Ureter (tissue), 1 donor: ENCODE measurements around the gene ZNF274. TPM values are rescaled to one million over a fixed set of nuclear protein-coding genes. Genes with fewer than 3 reads are reported as not detected.
"Not testable (repeated sequence)": the region's sequence is repeated elsewhere in the genome, so short reads cannot be mapped to it uniquely, and the experiment has no call there.

Source experiments
- DNase-seq: peaks from one replicate; pipeline ENCODE4 v3.0.0-alpha.2; 2020; ENCODE audit warnings: low spot score
- total RNA-seq: library from RNA; stranded (reverse); gene quantifications from one replicate; pipeline ENCODE4 v1.2.4, GENCODE V29; 2023
- donor health status: DM: yes; HTN: yes; CAD: no.

Gene ZNF274
- total RNA-seq, 1 donor from 2014 or later, result 29.7 TPM

- DNase-seq, result no peak
These were observed 29.6 kb downstream of the ZNF274 start for GRCh38 chr19:58212336-58213074.

- no peak for DNase-seq
These were observed 30.2 kb downstream of the ZNF274 start for GRCh38 chr19:58213075-58213369.

DNA sequence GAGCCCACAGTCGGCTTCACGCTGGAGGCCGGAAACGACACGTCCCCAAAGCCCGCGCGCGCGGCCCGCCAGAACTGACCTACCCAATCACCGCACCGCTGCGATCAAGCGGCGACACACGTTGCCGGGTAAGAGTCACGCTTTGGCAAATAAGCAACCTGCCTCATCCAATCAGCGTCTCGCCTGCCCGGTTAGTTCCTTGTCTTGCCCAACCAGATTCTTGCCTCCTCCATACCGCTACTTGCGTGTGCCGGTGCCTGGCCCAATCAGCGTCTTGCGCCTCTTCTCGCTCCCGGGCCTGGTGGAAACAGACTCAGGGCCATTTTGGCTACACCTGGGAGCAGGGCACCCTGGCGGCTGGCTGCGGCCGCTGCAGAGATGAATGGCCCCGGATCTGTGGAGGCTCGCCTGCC is 34.2 kb downstream of the ZNF274 start:
- no peak for DNase-seq

- DNase-seq, result no peak
These were observed 34.9 kb downstream of the ZNF274 start for GRCh38 chr19:58217607-58218391.

DNA sequence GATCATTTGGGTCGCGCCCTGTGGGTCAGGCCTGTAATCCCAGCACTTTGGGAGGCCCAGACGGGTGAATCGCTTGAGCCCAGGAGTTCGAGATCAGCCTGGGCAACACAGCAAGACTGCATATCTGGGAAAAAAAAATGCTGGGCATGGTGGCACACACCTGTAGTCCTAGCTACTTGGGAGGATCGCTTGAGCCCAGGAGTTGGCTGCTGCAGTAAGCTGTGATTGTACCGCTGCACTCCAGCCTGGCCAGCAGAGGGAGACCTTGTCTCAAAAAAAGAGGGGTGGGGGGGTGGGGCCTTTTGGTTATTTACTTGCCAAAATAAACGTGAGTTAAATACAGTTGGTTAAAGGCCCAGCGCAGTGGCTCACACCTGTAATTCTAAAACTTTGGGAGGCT is 36.0 kb downstream of the ZNF274 start:
- DNase-seq, result no peak

DNA sequence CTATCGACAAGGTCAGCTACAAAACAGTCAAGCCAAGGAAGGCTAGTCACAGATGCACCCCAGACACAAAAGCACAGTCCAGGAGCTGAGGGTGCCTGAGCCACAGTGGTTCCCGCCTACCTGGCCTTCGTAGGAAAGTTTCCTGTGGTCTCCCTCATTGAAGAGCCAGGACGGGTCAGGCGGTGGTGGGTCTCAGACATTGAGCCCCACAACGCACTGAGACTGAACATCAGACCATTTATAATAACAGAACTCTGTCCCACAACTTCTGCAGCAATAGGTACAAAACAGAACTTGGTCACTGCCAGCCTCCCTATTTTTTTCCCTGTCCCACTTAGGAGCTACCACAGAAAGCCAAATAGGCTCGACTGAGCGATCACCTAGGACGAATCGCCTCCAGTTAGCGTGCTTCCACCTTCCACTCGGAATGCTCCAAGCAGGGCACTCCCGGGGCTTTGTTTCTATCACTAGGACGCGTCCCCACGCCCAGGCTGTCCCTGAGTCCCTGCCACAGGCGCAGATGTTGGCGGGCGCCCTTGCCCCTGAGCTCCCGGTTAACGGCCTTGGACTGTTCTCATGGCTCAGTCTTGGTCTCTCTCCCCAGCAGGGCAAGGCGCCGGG is 45.2 kb downstream of the ZNF274 start:
- no peak for DNase-seq

DNA sequence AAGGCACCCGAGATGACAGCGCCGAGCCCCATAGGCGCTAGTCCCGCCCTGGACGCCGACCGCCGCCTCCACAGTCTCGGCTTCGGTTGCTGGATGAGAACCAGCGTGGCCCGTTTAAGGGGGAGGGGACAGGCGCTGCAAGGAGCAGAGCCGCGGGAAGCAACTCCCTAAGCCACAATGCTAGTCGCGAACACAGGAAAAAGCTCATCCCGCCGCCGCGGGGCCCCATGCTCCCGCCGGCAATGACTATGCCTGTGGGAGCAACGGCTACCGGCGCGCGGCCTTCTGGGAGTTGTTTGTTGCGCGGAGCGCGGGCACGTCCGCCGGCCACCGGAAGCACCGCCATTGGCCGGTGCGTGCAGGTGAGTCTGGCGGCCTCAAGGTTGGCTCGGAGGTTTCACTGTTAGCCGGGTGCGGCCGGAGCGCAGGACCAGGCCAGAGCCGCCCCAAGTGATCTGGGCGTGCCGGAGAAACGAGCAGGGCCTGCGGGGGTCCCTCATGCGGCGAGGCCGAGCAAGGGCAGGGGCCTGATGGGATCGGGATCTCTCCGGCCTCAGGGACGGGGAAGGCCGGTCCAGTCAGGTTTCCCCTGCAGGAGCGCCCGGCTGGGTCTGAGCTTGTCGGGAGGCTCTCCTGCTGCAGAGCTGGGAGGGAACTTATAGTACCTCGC is 45.9 kb downstream of the ZNF274 start, which contains the start of gene ZNF544:
TSS of gene ZNF544 (plus strand) at position 330 of the 670 bp plus-strand sequence. CDS start 15,110 bp downstream, outside the sequence.
- peak; percentile 73 for DNase-seq

GRCh38 chr19:58229255-58229639 is 46.4 kb downstream of the ZNF274 start:
- DNase-seq, result no peak

DNA sequence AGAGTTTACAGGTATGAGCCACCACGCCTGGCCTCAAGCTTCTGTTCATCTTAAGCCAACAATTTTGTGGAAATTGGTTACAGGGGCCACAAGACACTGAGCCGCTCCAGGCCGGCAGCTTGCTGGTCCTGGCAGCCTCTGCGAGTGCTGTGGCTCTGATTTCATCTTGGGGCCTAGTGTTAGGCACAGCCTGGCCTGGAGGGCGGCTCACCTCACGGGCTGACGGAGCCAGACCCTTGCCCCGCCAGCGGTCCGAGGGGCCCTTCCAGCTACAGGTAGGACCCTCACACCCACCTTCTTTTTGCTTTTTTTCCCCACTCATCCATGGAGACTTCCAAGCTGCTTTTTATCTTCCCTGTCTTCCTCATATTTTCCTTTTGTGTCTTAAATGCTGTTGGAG is 54.5 kb downstream of the ZNF274 start:
- no peak for DNase-seq

DNA sequence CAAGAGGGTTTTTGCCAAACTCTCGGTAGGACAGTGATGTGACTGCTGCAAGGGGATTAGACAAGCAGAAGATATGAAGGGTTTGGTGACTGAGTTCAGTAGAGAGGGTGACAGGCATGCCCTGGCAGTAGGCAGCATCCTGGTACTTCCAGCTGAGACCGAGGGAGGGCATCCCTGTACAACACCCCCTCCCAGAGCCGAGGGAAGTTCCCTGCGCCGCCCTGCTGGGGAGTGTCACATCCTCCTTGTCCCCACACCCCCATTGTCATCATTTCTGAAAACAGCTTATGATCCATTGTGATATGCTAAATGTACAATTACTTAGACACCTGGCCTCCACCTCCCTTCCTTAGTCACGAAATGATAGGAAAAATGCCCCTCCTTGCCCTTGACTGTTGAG is 60.5 kb downstream of the ZNF274 start:
- DNase-seq, result no peak

GRCh38 chr19:58248886-58249285 is 66.0 kb downstream of the ZNF274 start:
- no peak for DNase-seq

GRCh38 chr19:58252102-58252685 is 69.3 kb downstream of the ZNF274 start:
- no peak for DNase-seq

DNA sequence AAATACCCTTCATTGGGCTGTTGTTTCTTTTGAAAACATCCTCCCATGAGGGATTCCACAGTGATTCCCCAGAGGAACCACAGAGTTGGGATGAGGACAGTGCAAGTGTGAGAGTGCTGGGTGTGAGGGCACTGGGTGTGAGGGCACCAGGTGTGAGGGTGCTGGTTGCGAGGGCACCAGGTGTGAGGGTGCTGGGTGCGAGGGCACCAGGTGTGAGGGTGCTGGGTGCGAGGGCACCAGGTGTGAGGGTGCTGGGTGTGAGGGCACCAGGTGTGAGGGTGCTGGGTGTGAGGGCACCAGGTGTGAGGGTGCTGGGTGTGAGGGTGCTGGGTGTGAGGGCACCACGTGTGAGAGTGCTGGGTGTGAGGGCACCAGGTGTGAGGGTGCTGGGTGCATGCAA is 75.4 kb downstream of the ZNF274 start:
- DNase-seq, result not testable (repeated sequence)

DNA sequence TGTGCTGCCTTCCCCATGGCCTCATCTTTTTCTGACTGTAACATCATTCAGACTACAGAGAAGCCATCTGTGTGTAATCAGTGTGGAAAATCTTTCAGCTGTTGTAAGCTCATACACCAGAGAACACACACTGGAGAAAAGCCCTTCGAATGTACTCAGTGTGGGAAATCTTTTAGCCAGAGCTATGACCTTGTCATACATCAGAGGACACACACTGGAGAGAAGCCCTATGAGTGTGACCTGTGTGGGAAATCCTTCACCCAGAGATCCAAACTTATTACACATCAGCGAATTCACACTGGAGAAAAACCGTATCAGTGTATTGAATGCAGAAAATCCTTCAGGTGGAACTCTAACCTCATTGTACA is 78.7 kb downstream of the ZNF274 start:
- no peak for DNase-seq

DNA sequence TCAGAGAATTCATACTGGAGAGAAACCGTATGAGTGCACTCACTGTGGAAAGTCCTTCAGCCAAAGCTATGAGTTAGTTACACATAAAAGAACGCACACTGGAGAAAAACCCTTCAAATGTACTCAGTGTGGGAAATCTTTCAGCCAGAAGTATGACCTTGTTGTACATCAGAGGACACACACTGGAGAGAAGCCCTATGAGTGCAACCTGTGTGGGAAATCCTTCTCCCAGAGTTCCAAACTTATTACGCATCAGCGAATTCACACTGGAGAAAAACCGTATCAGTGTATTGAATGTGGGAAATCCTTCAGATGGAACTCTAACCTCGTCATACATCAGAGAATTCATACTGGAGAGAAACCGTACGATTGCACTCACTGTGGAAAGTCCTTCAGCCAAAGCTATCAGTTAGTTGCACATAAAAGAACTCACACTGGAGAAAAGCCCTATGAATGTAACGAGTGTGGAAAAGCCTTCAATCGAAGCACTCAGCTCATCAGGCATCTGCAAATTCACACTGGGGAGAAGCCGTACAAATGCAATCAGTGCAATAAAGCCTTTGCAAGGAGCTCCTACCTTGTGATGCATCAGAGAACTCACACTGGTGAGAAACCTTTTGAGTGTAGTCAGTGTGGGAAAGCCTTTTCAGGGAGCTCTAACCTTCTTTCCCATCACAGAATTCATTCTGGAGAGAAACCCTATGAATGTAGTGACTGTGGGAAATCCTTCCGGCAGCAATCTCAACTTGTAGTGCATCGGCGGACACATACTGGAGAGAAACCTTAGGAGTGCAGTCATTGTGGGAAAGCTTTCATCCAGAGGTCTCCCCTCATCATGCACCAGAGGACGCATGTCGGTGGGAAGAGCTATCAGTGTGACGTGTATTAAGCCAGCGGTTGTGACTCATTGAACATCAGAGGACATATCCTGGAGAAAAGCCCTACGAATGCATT is 79.4 kb downstream of the ZNF274 start:
- DNase-seq, result no peak

DNA sequence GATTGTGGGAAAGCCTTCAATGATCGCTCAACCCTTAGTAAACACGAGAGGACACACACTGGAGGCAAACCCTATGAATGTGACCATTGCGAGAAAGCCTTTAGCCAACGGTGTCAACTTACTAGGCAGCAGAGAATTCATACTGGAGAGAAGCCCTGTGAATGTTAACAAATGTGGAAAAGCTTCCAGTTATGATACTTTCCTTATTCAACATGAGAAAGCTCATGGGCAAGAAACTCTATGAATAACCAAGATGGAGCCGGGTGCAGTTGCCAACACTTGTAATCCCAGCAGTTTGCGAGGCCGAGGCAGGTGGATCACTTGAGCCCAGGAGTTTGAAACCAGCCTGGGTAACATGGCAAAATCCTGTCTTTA is 80.0 kb downstream of the ZNF274 start:
- DNase-seq, result no peak

Other genes with a start within 250 kb of the ZNF274 start
- gene ZNF418, start 247.7 kb upstream of the ZNF274 start, total RNA-seq, result 12.1 TPM
- 10.6 TPM for gene ZNF256, start 235.4 kb upstream of the ZNF274 start, total RNA-seq
- 2.2 TPM for gene C19orf18, start 208.5 kb upstream of the ZNF274 start, total RNA-seq
- gene ZNF606, start 180.2 kb upstream of the ZNF274 start, total RNA-seq, result 28.1 TPM
- gene ZSCAN1, start 149.0 kb upstream of the ZNF274 start, total RNA-seq, result 2.3 TPM
- gene ZNF135, start 123.8 kb upstream of the ZNF274 start, total RNA-seq, result 14.1 TPM
- gene ZSCAN18, start 84.8 kb upstream of the ZNF274 start, total RNA-seq, result 109 TPM
- gene ZNF329, start 32.3 kb upstream of the ZNF274 start, total RNA-seq, result 14.8 TPM
- gene ZNF544, start 45.9 kb downstream of the ZNF274 start, total RNA-seq, result 46.4 TPM
- 8.6 TPM for gene ZNF8, start 95.9 kb downstream of the ZNF274 start, total RNA-seq
- gene ERVK3-1, start 122.3 kb downstream of the ZNF274 start, total RNA-seq, result 38.8 TPM
- 3.5 TPM for gene ZSCAN22, start 143.9 kb downstream of the ZNF274 start, total RNA-seq
- gene A1BG, start 170.4 kb downstream of the ZNF274 start, total RNA-seq, result 10.7 TPM
- 1.6 TPM for gene ZNF497, start 179.7 kb downstream of the ZNF274 start, total RNA-seq
- 3.6 TPM for gene ZNF837, start 198.0 kb downstream of the ZNF274 start, total RNA-seq
- 1,165 TPM for gene RPS5, start 204.2 kb downstream of the ZNF274 start, total RNA-seq
- gene RNF225, start 212.6 kb downstream of the ZNF274 start, total RNA-seq, result 1.8 TPM
- gene ZNF584, start 225.6 kb downstream of the ZNF274 start, total RNA-seq, result 11.5 TPM